ENCODE measurements around the gene KCNAB2. TPM values are rescaled to one million over a fixed set of nuclear protein-coding genes. Genes with fewer than 3 reads are reported as not detected.
A peak's percentile ranks its signal among the peaks of the same experiment; 100 is the strongest.

KCNAB2 gene
- total RNA-seq, 1 donor from 2014 or later, result 2.2 TPM

DNA sequence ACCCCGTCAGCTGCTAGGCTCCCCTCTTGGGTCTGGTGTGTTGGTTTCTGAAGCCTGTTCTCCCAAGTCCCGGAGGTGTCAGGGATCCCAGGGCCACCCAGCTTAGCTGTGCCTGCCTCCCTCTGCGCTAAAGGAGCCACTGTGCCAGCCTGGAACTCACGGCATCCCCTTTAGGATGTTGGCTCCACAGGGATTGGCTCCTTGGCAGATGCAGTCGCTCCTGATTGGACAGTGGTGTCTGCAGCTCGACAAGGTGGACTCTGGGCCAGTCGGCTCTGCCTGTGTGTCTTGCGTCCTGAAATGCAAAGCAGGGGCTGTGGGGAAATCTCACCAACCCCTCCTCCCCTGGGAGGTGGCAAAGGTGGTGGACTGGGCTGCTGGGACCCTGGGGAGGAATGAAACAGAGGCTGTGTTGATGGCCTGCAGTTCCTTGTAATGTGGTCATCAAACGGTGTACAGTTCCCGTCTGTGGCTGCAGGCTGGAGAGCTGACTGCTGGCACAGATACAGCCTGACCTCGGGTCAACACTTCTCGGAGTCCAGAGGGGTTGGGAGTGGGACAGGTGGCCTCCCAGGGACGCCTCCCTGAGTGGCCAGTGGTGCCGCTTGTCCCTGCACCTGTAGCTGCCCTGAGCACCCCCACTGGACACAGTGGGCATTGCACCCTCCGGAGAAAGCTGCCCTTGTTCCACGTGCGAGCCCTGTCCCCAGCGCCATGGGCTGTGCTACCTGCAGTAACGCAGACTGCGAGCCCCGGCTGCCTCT lies 11.5 kb upstream of the KCNAB2 start:
- H3K36me3 Mint-ChIP-seq, result no peaks in the 10 kb centered on the region
- H3K27me3 ChIP-seq, result peaks cover 24% of the 10 kb centered on the region
- H3K9ac ChIP-seq, result no peak overlapping the region
- H3K4me3 Mint-ChIP-seq, result peak overlapping the region; percentile 54
- peak overlapping the region; percentile 43 for H3K4me3 ChIP-seq
- no peaks in the 10 kb centered on the region for H3K36me3 ChIP-seq
- peak overlapping the region; percentile 78 for H3K4me2 ChIP-seq
- no peaks in the 10 kb centered on the region for H4K20me1 ChIP-seq (ENCODE audit: low read depth)
- no peaks in the 10 kb centered on the region for H3K79me2 ChIP-seq (ENCODE audit: low read depth)
- no peaks in the 10 kb centered on the region for H3K9me3 ChIP-seq (ENCODE audit: low read depth)
- no peak overlapping the region for H3K27ac ChIP-seq
- peak overlapping the region; percentile 99 for H2AFZ ChIP-seq (replicated peaks)
- peak; percentile 76 for DNase-seq (ENCODE audit: low spot score)
- no peaks in the 10 kb centered on the region for H3K9me3 Mint-ChIP-seq
- peaks cover 4% of the 10 kb centered on the region for H3K4me1 ChIP-seq
- TF ChIP-seq, protein P1, sequence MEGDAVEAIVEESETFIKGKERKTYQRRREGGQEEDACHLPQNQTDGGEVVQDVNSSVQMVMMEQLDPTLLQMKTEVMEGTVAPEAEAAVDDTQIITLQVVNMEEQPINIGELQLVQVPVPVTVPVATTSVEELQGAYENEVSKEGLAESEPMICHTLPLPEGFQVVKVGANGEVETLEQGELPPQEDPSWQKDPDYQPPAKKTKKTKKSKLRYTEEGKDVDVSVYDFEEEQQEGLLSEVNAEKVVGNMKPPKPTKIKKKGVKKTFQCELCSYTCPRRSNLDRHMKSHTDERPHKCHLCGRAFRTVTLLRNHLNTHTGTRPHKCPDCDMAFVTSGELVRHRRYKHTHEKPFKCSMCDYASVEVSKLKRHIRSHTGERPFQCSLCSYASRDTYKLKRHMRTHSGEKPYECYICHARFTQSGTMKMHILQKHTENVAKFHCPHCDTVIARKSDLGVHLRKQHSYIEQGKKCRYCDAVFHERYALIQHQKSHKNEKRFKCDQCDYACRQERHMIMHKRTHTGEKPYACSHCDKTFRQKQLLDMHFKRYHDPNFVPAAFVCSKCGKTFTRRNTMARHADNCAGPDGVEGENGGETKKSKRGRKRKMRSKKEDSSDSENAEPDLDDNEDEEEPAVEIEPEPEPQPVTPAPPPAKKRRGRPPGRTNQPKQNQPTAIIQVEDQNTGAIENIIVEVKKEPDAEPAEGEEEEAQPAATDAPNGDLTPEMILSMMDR (IDR thresholded peaks at IDR 0.05), result peak; percentile 69
- TF ChIP-seq EZH2 (IDR thresholded peaks at IDR 0.05), result no peak
- H3K4me1 Mint-ChIP-seq, result peaks cover 8% of the 10 kb centered on the region
- peaks cover 6% of the 10 kb centered on the region for H3K27me3 Mint-ChIP-seq (ENCODE audit: insufficient read depth, low read depth)
- H3F3A ChIP-seq (ENCODE audit: low read depth), result peaks cover 10% of the 10 kb centered on the region
- no peak overlapping the region for H3K27ac Mint-ChIP-seq

DNA sequence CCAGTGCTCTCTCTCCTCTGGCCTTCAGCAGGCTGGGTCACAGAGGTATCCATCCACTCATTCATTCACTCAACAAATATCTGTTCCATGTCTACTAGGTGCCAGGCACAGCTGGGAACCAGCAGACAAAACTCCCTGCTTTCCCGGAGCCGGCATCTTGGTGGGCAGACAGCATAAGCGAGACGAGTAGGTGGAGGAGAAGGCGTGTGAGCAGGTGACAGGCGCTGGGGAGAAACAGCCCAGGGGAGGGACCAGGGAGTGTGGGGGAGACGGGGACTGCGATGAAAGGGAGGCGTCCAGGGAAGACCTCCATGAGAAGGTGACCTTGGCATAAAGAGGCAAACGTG lies 11.0 kb upstream of the KCNAB2 start:
- H3K27ac Mint-ChIP-seq, result no peak overlapping the region
- H2AFZ ChIP-seq (replicated peaks), result no peak overlapping the region

DNA sequence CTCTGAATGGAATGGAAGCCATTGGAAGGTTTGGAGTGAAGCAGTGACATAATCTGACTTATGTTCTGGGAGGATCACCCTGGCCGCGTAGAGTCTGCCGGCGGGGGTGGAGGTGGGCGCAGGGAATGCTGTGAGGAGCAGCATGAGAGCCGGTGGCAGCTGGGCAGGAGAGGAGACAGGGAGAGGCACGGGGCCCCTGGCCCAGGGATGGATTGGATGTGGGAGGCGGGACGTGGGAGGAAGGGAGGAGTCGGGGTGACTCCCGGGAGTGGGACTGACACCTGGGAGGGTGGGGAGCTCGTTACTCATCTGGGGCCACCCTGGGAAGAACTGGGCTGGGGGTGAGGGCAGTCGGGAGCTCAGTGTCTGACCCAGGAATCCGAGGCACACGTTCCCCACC lies 10.4 kb upstream of the KCNAB2 start:
- DNase-seq (ENCODE audit: low spot score), result no peak
- no peak overlapping the region for H3K4me2 ChIP-seq
- peaks cover 4% of the 10 kb centered on the region for H3K4me1 ChIP-seq
- no peaks in the 10 kb centered on the region for H3K9me3 ChIP-seq (ENCODE audit: low read depth)
- H3K4me3 Mint-ChIP-seq, result peak overlapping the region; percentile 11
- H2AFZ ChIP-seq (replicated peaks), result no peak overlapping the region
- no peaks in the 10 kb centered on the region for H3K9me3 Mint-ChIP-seq
- H3K27ac Mint-ChIP-seq, result no peak overlapping the region
- H3K36me3 Mint-ChIP-seq, result no peaks in the 10 kb centered on the region
- TF ChIP-seq EZH2phosphoT487 (IDR thresholded peaks at IDR 0.05), result no peak
- TF ChIP-seq EZH2 (IDR thresholded peaks at IDR 0.05), result no peak
- TF ChIP-seq, protein P1 (IDR thresholded peaks at IDR 0.05), result no peak
- no peak overlapping the region for H3K27ac ChIP-seq
- peaks cover 8% of the 10 kb centered on the region for H3K4me1 Mint-ChIP-seq
- H3K27me3 Mint-ChIP-seq (ENCODE audit: insufficient read depth, low read depth), result peaks cover 6% of the 10 kb centered on the region
- peaks cover 6% of the 10 kb centered on the region for H3F3A ChIP-seq (ENCODE audit: low read depth)
- H3K79me2 ChIP-seq (ENCODE audit: low read depth), result no peaks in the 10 kb centered on the region
- H3K27me3 ChIP-seq, result peaks cover 24% of the 10 kb centered on the region
- no peaks in the 10 kb centered on the region for H3K36me3 ChIP-seq
- no peaks in the 10 kb centered on the region for H4K20me1 ChIP-seq (ENCODE audit: low read depth)
- no peak overlapping the region for H3K4me3 ChIP-seq
- no peak overlapping the region for H3K9ac ChIP-seq

More for the DNA sequence above, 11.0 kb upstream of the KCNAB2 start:
- Histone ChIP-seq H3F3A (ENCODE audit: low read depth) (peaks cover 9% of the 10 kb centered on the region), H3K4me1 (peaks cover 4% of the 10 kb centered on the region), H3K4me2 (peak overlapping the region; percentile 78), H3K27ac (no peak overlapping the region), H3K79me2 (ENCODE audit: low read depth) (no peaks in the 10 kb centered on the region), H3K4me3 (no peak overlapping the region), H3K27me3 (peaks cover 24% of the 10 kb centered on the region), H3K9me3 (ENCODE audit: low read depth) (no peaks in the 10 kb centered on the region), H4K20me1 (ENCODE audit: low read depth) (no peaks in the 10 kb centered on the region), H3K36me3 (no peaks in the 10 kb centered on the region), H3K9ac (no peak overlapping the region)
- H3K4me3 Mint-ChIP-seq, result peak overlapping the region; percentile 11
- no peaks in the 10 kb centered on the region for H3K9me3 Mint-ChIP-seq
- no peaks in the 10 kb centered on the region for H3K36me3 Mint-ChIP-seq
- peaks cover 6% of the 10 kb centered on the region for H3K27me3 Mint-ChIP-seq (ENCODE audit: insufficient read depth, low read depth)
- DNase-seq (ENCODE audit: low spot score), result no peak
- TF ChIP-seq, protein P1 (IDR thresholded peaks at IDR 0.05), result no peak
- peaks cover 8% of the 10 kb centered on the region for H3K4me1 Mint-ChIP-seq
